Upper lobe of left lung (tissue), 4 donors: ENCODE results near the gene TRIM9.

Experiments
- CTCF ChIP-seq, 6 experiments: fragments of 450-650 bp in 4 of 6; fragments of 200-600 bp in 2 of 6; sonication (generic) in 2 of 6; IDR thresholded peaks; one replicate each; pipeline ENCODE4 v1.5.1; 2016 to 2019; ENCODE audit warnings: antibody characterized with exemption in 6 of 6
- EP300 ChIP-seq, 4 donors: sonication (generic); formaldehyde crosslinking; IDR thresholded peaks; one replicate each; pipeline ENCODE4 v1.5.1; 2017; ENCODE audit warnings: antibody characterized with exemption in 4 of 4, control low read depth in 2 of 4
- POLR2A ChIP-seq, 4 donors: fragments of 450-650 bp; IDR thresholded peaks; one replicate each; pipeline ENCODE4 v1.5.1; 2016 to 2017; ENCODE audit warnings: antibody characterized with exemption in 4 of 4, mild to moderate bottlenecking in 2 of 4
- POLR2AphosphoS5 ChIP-seq, 2 donors: sonication (generic); formaldehyde crosslinking; IDR thresholded peaks; one replicate each; pipeline ENCODE4 v1.5.1; 2017; ENCODE audit warnings: antibody characterized with exemption in 2 of 2

GRCh38 chr14:51093371-51094281, 1.3 kb downstream of the TRIM9 start:
- TF ChIP-seq CTCF (IDR thresholded peaks at IDR 0.05) (no peak), POLR2AphosphoS5 (IDR thresholded peaks at IDR 0.05) (no peak), POLR2A (IDR thresholded peaks at IDR 0.05) (no peak), EP300 (IDR thresholded peaks at IDR 0.05) (no peak)
